ENCODE results near the gene CCDC3. TPM values are rescaled to one million over a fixed set of nuclear protein-coding genes. Genes with fewer than 3 reads are reported as not detected.

The CCDC3 gene
- 10 to 100 TPM in 3 of 4 donors, 1 to 10 TPM in 1; 6.1 to 57.4 (median 21.6) TPM for total RNA-seq

- Histone ChIP-seq H3K4me1 (no peaks in the 10 kb centered on the region), H3K27ac (peak within 1 kb of the TSS in 2 of 4 donors; percentile 17 to 44), H3K36me3 (no peaks in the 10 kb centered on the region), H3K9me3 (no peaks in the 10 kb centered on the region), H3K27me3 (peaks cover 0 to 12% (median 3%) of the 10 kb centered on the region in 3 donors), H3K4me3 (peak within 1 kb of the TSS; percentile 34 to 48 (median 43))
- in situ Hi-C loops (cut with MboI; ENCODE audit: low sequenced_read_pairs in 4 of 4) (no loop called here), intact Hi-C loops (cut with DNase I; ENCODE audit: low total_unique reads) (no loop called here)
- TF ChIP-seq CTCF (IDR thresholded peaks at IDR 0.05 in 4 of 5, conservative IDR thresholded peaks at IDR 0.05 in 1 of 5) (no peak), POLR2A (IDR thresholded peaks at IDR 0.05) (peak; percentile 27 to 28)
- ATAC-seq = peak; percentile 18 to 19
- no peak for DNase-seq
Observed at GRCh38 chr10:13001041-13001886, at the start of gene CCDC3. Gene CCDC3 (minus strand): TSS chr10:13001713. CDS start chr10:13001570, 143 bp downstream.

- Histone ChIP-seq H3K27me3 (no peaks in the 10 kb centered on the region), H3K36me3 (no peaks in the 10 kb centered on the region), H3K4me1 (no peaks in the 10 kb centered on the region), H3K27ac (no peak overlapping the region), H3K4me3 (no peak overlapping the region), H3K9me3 (no peaks in the 10 kb centered on the region)
- ATAC-seq (no peak), DNase-seq (no peak)
- intact Hi-C loops (cut with DNase I; ENCODE audit: low total_unique reads) (no loop called here), in situ Hi-C loops (cut with MboI; ENCODE audit: low sequenced_read_pairs in 4 of 4) (loop anchor here in 1 of 4 donors (25.0 kb wide), 1 partner anchor 789 kb away; no protein-coding TSS in a partner anchor)
- no peak for TF ChIP-seq CTCF (IDR thresholded peaks at IDR 0.05 in 4 of 5, conservative IDR thresholded peaks at IDR 0.05 in 1 of 5)
- no peak for TF ChIP-seq POLR2A (IDR thresholded peaks at IDR 0.05)
Observed at GRCh38 chr10:13051126-13051694, 49.7 kb upstream of the CCDC3 start.

- H3K4me3 ChIP-seq = no peak overlapping the region
- no peaks in the 10 kb centered on the region for H3K4me1 ChIP-seq
- in situ Hi-C loops (cut with MboI; ENCODE audit: low sequenced_read_pairs in 4 of 4) (loop anchor here in 1 of 4 donors (25.0 kb wide), 1 partner anchor 788 kb away; no protein-coding TSS in a partner anchor), intact Hi-C loops (cut with DNase I; ENCODE audit: low total_unique reads) (no loop called here)
- no peaks in the 10 kb centered on the region for H3K36me3 ChIP-seq
- peak overlapping the region in 1 of 4 donors; percentile 33 for H3K27ac ChIP-seq
- H3K9me3 ChIP-seq = no peaks in the 10 kb centered on the region
- no peak for TF ChIP-seq POLR2A (IDR thresholded peaks at IDR 0.05)
- TF ChIP-seq CTCF (IDR thresholded peaks at IDR 0.05 in 4 of 5, conservative IDR thresholded peaks at IDR 0.05 in 1 of 5) = no peak
- no peak for DNase-seq
- H3K27me3 ChIP-seq = no peaks in the 10 kb centered on the region
- ATAC-seq = peak; percentile 41 to 56
Observed at GRCh38 chr10:13049774-13050420, 48.4 kb upstream of the CCDC3 start.

GRCh38 chr10:13048762-13049161, 47.2 kb upstream of the CCDC3 start:
- Histone ChIP-seq H3K9me3 (no peaks in the 10 kb centered on the region), H3K27ac (no peak overlapping the region), H3K36me3 (no peaks in the 10 kb centered on the region), H3K4me3 (no peak overlapping the region), H3K27me3 (no peaks in the 10 kb centered on the region), H3K4me1 (no peaks in the 10 kb centered on the region)
- ATAC-seq (peak in 1 of 2 donors; percentile 71), DNase-seq (no peak)
- in situ Hi-C loops (cut with MboI; ENCODE audit: low sequenced_read_pairs in 4 of 4) = no loop called here
- TF ChIP-seq CTCF (IDR thresholded peaks at IDR 0.05 in 4 of 5, conservative IDR thresholded peaks at IDR 0.05 in 1 of 5) = no peak
- TF ChIP-seq POLR2A (IDR thresholded peaks at IDR 0.05) = no peak
- intact Hi-C loops (cut with DNase I; ENCODE audit: low total_unique reads) = no loop called here
